ENCODE data around the gene SMOC1.
A peak's percentile ranks its signal among the peaks of the same experiment; 100 is the strongest.
"Not testable (repeated sequence)": the region's sequence is repeated elsewhere in the genome, so short reads cannot be mapped to it uniquely, and the experiment has no call there.

The SMOC1 gene

DNA sequence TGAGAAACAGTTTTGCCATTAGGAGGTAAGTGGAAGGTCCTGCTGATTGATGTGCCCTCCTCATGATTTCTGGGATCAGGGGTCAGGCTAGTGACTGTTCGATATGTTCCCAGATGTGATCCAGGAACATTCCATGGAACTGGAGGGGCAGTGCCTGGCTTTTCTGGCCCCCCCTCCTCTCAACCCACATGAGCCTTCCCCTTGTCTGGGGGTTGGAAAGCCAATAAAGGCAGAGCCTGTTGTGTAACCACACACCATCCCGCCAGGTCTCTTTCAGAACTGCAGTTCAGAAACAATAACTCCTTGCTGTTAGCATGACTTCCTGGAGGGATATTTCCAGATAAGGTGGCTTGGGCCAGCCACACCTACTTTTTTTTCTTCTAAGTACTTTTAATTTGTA, 17.8 kb downstream of the SMOC1 start:
- TF ChIP-seq, protein P1, sequence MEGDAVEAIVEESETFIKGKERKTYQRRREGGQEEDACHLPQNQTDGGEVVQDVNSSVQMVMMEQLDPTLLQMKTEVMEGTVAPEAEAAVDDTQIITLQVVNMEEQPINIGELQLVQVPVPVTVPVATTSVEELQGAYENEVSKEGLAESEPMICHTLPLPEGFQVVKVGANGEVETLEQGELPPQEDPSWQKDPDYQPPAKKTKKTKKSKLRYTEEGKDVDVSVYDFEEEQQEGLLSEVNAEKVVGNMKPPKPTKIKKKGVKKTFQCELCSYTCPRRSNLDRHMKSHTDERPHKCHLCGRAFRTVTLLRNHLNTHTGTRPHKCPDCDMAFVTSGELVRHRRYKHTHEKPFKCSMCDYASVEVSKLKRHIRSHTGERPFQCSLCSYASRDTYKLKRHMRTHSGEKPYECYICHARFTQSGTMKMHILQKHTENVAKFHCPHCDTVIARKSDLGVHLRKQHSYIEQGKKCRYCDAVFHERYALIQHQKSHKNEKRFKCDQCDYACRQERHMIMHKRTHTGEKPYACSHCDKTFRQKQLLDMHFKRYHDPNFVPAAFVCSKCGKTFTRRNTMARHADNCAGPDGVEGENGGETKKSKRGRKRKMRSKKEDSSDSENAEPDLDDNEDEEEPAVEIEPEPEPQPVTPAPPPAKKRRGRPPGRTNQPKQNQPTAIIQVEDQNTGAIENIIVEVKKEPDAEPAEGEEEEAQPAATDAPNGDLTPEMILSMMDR (IDR thresholded peaks at IDR 0.05), result no peak
- no peak for DNase-seq (ENCODE audit: low spot score)
- H3K27ac ChIP-seq, result no peak overlapping the region
- no peak overlapping the region for H3K4me3 ChIP-seq

DNA sequence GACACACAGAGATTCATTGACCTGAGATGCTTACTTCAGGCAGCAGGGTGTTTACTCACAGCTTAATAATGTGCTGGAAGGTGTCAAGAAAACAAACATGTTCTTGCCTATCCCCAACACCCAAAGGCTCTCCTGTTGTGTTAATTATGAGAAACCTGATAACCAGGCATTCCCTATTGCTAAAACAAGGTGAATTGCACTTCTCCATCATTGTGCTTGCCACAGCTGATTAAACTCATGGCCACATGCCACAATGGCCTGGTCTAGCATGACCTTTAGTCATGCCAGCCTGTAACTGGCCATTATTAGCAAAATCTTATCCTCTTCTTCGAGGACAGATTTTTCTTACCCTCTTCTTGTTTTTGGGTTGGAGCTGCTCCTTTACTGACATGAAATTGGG, 21.4 kb downstream of the SMOC1 start:
- TF ChIP-seq, protein P1 (IDR thresholded peaks at IDR 0.05), result no peak
- Histone ChIP-seq H3K4me3 (no peak overlapping the region), H3K27ac (no peak overlapping the region)
- DNase-seq (ENCODE audit: low spot score), result no peak

DNA sequence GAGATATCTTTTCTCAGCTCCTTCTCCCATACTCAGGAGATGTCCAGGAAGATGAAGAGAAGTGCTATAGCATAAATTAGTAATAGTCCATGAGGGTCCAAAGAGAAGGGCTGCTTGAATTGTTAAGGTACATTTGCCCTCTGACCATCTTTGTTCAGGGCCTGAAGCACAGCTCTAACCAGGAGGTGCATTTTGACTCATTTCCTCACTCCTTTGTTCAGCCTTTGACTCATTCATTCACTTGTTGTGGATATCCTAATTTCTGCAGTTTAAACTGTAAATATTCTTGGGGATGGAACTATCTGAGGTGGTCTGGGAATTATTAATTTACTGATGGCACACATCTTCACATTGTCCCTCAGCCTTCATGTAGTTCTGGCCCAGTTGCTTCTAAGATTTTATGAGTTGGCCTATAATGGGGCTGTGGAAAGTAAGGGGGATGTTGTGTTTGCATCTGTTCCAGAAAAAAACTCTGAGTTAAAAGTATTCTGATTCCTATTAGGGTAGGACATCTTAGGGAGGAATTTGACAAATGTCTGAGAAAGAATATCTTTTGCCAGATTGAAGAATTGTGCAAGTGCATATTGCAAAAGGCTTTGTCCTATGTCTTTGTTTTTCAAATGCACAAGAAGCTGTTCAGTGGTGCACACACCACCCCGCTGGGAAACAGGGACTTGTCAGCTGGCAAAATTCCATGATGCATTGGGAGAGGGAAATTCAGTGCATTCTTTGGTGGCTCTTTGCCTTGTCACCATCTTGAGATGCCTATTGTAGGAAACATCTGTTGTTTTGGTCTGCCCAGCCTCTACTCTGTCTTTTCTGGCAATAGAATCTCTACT, 22.1 kb downstream of the SMOC1 start:
- Histone ChIP-seq H3K4me3 (no peak overlapping the region), H3K27ac (peak overlapping the region in 1 of 2 donors; percentile 47)
- no peak for DNase-seq (ENCODE audit: low spot score)
- TF ChIP-seq, protein P1 (IDR thresholded peaks at IDR 0.05), result no peak

DNA sequence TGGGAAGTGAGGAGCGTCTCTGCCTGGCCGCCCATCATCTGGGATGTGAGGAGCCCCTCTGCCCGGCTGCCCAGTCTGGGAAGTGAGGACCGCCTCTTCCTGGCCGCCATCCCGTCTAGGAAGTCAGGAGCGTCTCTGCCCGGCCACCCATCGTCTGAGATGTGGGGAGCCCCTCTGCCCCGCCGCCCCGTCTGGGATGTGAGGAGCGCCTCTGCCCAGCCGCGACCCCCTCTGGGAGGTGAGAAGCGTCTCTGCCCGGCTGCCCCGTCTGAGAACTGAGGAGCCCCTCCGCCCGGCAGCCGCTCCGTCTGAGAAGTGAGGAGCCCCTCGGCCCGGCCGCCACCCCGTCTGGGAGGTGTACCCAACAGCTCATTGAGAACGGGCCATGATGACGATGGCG, 23.8 kb downstream of the SMOC1 start:
- H3K4me3 ChIP-seq; H3K27ac ChIP-seq; DNase-seq (ENCODE audit: low spot score): not testable (repeated sequence)

DNA sequence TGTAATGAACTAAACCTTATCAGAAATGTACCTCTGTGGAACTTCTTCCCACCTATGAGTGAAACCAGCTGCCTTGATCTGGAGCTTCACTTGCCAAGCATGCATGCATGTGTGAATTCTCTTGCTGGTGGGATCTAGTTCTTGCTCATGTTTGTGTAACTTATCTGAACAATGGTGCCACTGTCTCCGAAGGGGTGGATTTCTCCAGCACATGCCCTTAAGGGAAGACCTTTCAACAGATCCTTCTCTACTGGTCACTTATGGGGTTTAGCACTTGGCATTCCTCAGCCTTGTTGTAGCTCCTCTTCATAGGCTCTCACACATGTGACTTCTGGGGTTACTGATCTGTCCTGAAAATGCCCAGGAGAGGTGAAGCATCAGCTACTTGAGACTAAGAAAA, 25.0 kb downstream of the SMOC1 start:
- no peak for DNase-seq (ENCODE audit: low spot score)
- Histone ChIP-seq H3K27ac (no peak overlapping the region), H3K4me3 (no peak overlapping the region)
- TF ChIP-seq, protein P1 (IDR thresholded peaks at IDR 0.05), result no peak

DNA sequence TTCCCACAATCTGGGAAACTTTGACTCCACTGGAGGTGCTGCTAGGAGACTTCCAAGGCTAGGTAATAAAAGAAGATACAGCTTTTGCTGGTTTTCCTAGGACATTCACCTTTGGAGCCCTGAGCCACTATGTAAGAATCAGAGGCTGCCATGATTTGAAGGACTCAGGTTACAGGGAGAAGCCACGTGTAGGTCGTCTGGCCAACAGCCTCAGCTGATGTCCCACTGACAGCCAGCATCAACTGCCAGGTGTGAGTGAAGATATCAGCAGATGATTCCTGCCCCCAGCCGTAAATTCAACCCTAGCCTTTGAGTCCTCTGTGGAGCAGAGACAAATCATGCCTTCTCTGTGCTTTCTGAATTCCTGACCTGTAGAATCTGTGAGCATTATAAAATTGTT, 27.0 kb downstream of the SMOC1 start:
- DNase-seq (ENCODE audit: low spot score), result no peak
- TF ChIP-seq, protein P1 (IDR thresholded peaks at IDR 0.05), result no peak
- Histone ChIP-seq H3K27ac (no peak overlapping the region), H3K4me3 (no peak overlapping the region)

DNA sequence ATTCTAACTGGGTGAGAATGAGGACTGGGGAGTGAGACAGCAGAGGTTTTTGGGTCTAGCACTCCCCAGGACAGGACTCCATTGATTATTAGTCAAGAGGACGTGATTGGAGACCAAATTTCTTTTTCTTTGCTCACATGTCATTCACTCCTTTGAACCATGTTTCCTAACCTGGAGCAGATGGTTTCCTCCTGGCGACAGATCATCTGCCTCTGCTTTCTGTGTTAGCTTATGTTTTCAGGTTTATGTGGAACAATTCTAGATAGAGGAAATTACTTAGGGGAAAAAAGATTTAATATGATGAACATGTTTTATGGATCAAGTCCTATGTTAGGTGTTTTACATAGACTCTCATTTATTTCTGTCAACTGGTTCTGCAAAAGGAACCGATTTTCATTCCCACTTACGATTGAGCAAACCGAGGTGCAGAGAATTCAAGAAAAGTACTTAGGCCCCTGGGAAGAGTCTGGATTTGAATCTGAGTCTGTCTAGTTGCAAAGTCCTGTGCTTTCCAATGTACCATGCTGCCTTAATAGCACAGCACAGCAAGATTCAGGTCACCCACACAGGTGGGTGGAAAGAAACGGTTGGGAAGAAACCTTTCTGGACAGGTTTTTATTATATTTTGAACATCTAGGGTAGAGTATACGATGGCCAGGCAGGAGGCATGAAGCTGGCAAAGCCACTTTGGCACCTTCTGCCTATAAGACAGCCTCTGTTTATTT, 30.8 kb downstream of the SMOC1 start:
- Histone ChIP-seq H3K27ac (no peak overlapping the region), H3K4me3 (no peak overlapping the region)
- DNase-seq (ENCODE audit: low spot score), result no peak
- TF ChIP-seq, protein P1 (IDR thresholded peaks at IDR 0.05), result no peak

Data from coronary artery (tissue), 2 donors.